AG04450 (cell line): ENCODE data around the gene DNAAF6. TPM values are rescaled to one million over a fixed set of nuclear protein-coding genes. Genes with fewer than 3 reads are reported as not detected.

Source experiments
- CTCF ChIA-PET: fragments of 300-600, 350-600 bp; formaldehyde crosslinking; extraction: SDS; loops from one replicate; lab custom pipeline; 2022; ENCODE audit warnings: antibody characterized with exemption, inconsistent platforms; lab: Charles Lee
- POLR2A ChIA-PET: fragments of 350-600 bp; formaldehyde crosslinking; extraction: SDS; loops from one replicate; lab custom pipeline; 2021; ENCODE audit warnings: antibody characterized with exemption, inconsistent platforms; lab: Yijun Ruan, JAX
- DNase-seq: peaks from one replicate; pipeline ENCODE4 v3.0.0-alpha.2; 2011; ENCODE audit warnings: low read depth, low spot score
- H3K27ac ChIP-seq: one replicate; pipeline ENCODE4 v1.5.1; 2012; ENCODE audit warnings: low read depth, low read length, control low read depth
- H3K27me3 ChIP-seq: one replicate; pipeline ENCODE4 v1.6.0; 2012; ENCODE audit warnings: low read length; ENCODE audit not compliant: control insufficient read depth, insufficient read depth
- H3K4me3 ChIP-seq: 2 replicates; pipeline ENCODE4 v1.5.1; 2011; ENCODE audit warnings: mild to moderate bottlenecking, low read depth, low read length, control low read depth
- H3K9me3 ChIP-seq: 2 replicates; pipeline ENCODE4 v1.5.1; 2012; ENCODE audit warnings: low read length; ENCODE audit not compliant: control insufficient read depth, insufficient read depth
- CTCF ChIP-seq: IDR thresholded peaks from 2 replicates; pipeline ENCODE4 v1.5.1; 2011; ENCODE audit warnings: low read depth, low read length, control low read depth, inconsistent platforms
- polyA plus RNA-seq: library from polyadenylated mRNA; depleted of rRNA; stranded (reverse); fragments of >200 nt; gene quantifications from 2 replicates; pipeline ENCODE4 v1.2.3, GENCODE V29; 2011

DNAAF6 gene
- polyA plus RNA-seq, 1 experiment = not detected

- POLR2A ChIA-PET = no interaction called here
- no peak overlapping the region for H3K27ac ChIP-seq
These were observed 21.5 kb downstream of the DNAAF6 start for GRCh38 chrX:107227780-107228485.

GRCh38 chrX:107228486-107228819 lies 22.0 kb downstream of the DNAAF6 start:
- Histone ChIP-seq H3K9me3 (no peaks in the 10 kb centered on the region), H3K4me3 (no peak overlapping the region), H3K27me3 (no peaks in the 10 kb centered on the region), H3K27ac (no peak overlapping the region)
- POLR2A ChIA-PET = no interaction called here
- no peak for DNase-seq
- CTCF ChIA-PET = no interaction called here
- TF ChIP-seq CTCF = no peak

More at GRCh38 chrX:107227780-107228485, 21.5 kb downstream of the DNAAF6 start:
- H3K9me3 ChIP-seq = no peaks in the 10 kb centered on the region
- H3K27me3 ChIP-seq = no peaks in the 10 kb centered on the region
- H3K4me3 ChIP-seq = no peak overlapping the region
- CTCF ChIA-PET = no interaction called here
- TF ChIP-seq CTCF = no peak
- no peak for DNase-seq

- no peak for TF ChIP-seq CTCF
- Histone ChIP-seq H3K9me3 (no peaks in the 10 kb centered on the region), H3K27me3 (no peaks in the 10 kb centered on the region), H3K27ac (no peak overlapping the region), H3K4me3 (no peak overlapping the region)
- CTCF ChIA-PET = interaction anchor here (0.6 kb wide), 1 partner anchor 59 kb away, joined by 5 read pairs; no protein-coding TSS in a partner anchor
- DNase-seq = no peak
- POLR2A ChIA-PET = no interaction called here
These were observed 66.1 kb downstream of the DNAAF6 start for GRCh38 chrX:107272431-107272921.

- H3K9me3 ChIP-seq = no peaks in the 10 kb centered on the region
- H3K27ac ChIP-seq = no peak overlapping the region
- no peak for DNase-seq
- CTCF ChIA-PET = no interaction called here
- no peaks in the 10 kb centered on the region for H3K27me3 ChIP-seq
- no peak overlapping the region for H3K4me3 ChIP-seq
- TF ChIP-seq CTCF = no peak
- POLR2A ChIA-PET = no interaction called here
These were observed 67.4 kb downstream of the DNAAF6 start for GRCh38 chrX:107273795-107274194.

GRCh38 chrX:107288676-107289075 lies 82.3 kb downstream of the DNAAF6 start:
- DNase-seq = no peak
- POLR2A ChIA-PET = no interaction called here
- no peak for TF ChIP-seq CTCF

More at GRCh38 chrX:107288676-107289075, 82.3 kb downstream of the DNAAF6 start:
- Histone ChIP-seq H3K27ac (no peak overlapping the region), H3K4me3 (no peak overlapping the region), H3K27me3 (no peaks in the 10 kb centered on the region), H3K9me3 (no peaks in the 10 kb centered on the region)
- CTCF ChIA-PET = no interaction called here
